HG02759 (cell line): ENCODE results near the gene MRPL9.
"Not testable (repeated sequence)": the region's sequence is repeated elsewhere in the genome, so short reads cannot be mapped to it uniquely, and the experiment has no call there.

Experiments used
- ATAC-seq: cut with Tn5 transposase; IDR thresholded peaks from one replicate; pipeline ENCODE4 v1.9.1; 2021; ENCODE audit warnings: mild to moderate bottlenecking, moderate library complexity; ENCODE audit not compliant: unreplicated experiment

Gene MRPL9

DNA sequence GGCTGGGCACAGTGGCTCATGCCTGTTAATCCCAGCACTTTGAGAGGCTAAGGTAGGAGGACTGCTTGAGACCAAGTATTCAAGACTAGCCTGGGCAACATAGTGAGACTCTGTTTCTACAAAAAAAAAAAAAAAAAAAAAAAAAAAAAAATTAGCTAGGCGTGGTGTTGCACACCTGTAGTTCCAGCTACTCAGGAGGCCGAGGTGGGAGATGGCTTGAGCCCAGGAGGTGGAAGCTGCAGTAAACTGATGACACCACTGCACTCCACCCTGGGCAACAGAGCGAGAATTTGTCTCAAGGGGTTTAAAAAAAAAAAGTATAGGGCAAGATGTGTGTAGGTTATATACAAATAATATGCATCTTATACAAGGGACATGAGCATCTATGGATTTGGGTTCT lies 24.4 kb upstream of the MRPL9 start:
- ATAC-seq = no peak

GRCh38 chr1:151783796-151784195 lies 20.5 kb upstream of the MRPL9 start:
- ATAC-seq = no peak

DNA sequence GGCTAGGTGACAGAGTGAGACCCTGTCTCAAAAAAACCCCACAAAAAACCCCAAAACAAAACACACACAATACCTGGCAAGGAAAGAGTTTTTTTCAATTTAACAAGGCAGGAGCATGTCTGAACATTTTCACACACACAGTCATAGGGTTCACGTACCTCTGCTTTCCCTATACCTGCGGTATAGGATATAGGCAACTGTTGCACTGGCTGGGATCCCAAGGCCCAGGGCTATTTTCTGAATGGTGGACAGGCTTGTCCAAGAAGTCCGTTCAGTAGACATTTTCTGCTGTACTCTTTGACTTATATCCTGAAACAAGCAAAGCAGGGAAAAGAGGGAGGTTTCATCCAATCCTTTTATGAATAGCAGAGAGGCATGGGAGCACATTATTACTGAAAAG lies 19.4 kb upstream of the MRPL9 start:
- no peak for ATAC-seq

GRCh38 chr1:151782026-151782425 lies 18.7 kb upstream of the MRPL9 start:
- ATAC-seq = not testable (repeated sequence)

GRCh38 chr1:151780736-151781135 lies 17.4 kb upstream of the MRPL9 start:
- ATAC-seq = not testable (repeated sequence)

GRCh38 chr1:151779852-151780251 lies 16.6 kb upstream of the MRPL9 start:
- no peak for ATAC-seq

DNA sequence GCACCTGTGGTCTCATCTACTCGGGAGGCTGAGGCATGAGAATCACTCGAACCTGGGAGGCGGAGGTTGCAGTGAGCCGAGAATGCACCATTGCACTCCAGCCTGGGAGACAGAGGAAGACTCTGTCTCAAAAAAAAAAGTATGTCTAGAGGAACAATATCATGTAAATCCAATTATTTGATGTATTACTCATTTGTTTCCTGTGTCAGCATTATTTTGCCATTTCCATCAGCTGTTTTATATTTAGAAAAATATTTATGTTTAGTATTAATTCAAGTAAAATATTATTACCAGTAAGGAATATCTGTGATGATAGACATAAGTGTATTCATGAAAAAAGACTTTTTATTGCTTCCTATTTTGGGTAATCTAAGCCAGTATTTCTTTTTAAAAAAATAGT lies 14.0 kb upstream of the MRPL9 start:
- ATAC-seq = no peak

DNA sequence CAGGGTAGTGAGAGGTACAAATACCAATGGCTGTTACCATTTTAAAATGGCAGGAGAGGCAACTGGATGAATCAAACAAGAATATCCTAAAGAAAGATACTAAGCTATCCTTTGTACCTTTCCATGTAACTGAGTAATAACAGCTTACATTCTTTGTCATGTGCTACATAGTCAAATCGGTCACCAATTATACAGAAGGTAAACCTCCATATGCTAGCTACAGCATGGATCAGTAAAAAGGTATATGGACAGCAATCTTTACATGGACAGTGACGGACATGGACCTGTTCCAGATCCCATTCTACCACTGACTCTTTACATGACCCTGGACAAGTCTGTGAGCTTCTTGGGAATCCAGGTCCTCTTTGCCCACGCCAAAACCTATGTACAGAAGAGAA lies 13.4 kb upstream of the MRPL9 start:
- no peak for ATAC-seq

- no peak for ATAC-seq
These were observed 12.8 kb upstream of the MRPL9 start for GRCh38 chr1:151775894-151776664.

GRCh38 chr1:151774256-151774922 lies 11.1 kb upstream of the MRPL9 start:
- ATAC-seq = no peak

- ATAC-seq = no peak
These were observed 10.4 kb upstream of the MRPL9 start for GRCh38 chr1:151773702-151774101.

- not testable (repeated sequence) for ATAC-seq
These were observed 6.0 kb upstream of the MRPL9 start for GRCh38 chr1:151769270-151769669.

GRCh38 chr1:151768351-151769066 lies 5.2 kb upstream of the MRPL9 start:
- not testable (repeated sequence) for ATAC-seq

DNA sequence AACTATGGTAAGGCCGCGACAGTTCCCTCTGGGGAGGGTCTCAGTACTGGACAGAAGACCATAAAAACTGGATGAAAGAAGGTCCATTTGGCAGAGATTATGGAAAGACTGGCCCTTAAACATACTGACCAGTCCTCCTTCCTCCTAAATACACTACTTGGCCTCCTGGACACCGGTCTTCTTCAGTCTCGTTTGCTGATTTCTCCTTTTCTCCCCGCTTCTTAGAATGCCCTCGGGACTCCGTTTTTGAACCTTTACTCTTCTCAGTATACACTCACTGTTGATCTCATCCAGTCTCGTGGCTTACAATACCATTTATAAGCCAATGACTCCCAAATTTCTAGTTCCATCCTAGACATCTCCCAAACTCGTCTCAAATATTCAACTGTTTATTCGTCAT lies 694 bp upstream of the MRPL9 start:
- ATAC-seq = no peak

DNA sequence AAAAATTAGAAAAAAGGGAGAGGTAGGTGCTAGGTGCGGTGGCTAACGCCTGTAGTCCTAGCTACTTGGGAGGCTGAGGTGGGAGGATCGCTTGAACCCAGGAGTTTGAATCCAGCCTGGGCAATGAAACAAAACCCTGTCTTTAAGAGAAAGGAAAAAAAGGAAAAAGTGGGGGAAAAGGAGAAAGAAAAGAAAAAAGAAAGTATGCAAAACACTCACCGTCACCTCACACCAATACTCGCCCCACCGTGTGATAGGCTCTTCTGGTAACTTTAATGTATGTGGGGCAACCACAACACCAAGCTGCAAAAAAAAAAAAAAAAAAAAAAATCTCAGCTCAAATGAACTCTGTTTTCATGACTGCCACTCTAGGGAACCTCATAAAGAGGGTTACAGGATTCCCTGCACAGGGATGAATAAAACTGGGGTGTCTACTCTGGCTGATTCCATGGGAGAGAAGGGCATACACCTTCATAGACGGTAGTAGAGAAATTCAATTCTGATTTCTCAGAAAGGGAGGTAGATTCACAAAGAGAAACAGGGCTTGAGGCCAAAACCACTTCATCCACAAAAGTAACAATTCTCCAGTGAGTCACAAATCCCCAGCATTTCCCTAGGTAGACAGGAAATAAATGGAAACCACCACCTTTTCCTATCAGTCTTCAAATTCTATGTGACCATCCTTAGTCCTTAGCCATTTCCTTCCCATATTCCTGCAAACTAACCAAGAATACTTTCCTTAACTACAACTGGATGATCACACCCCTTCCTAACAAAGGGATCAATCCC lies 2.5 kb downstream of the MRPL9 start:
- ATAC-seq = no peak

DNA sequence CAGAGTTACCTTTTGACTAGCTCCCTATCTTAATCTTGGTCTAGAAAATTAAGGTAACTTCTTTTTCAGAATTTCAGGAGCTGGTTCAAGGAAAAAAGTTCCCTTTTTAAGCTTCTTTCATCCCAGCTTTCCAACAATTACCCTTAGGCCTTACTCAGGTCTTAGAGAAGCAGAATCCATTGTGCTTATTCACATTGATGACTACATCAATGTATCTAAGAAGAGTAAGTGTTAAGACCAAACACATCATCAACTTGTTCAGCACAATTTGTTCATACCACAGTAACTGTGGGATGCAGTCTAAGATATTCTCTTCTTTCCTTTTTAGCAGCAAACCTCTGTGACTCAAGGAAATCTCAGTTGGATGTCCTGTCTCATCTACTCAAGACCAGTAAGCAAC lies 4.1 kb downstream of the MRPL9 start:
- no peak for ATAC-seq

DNA sequence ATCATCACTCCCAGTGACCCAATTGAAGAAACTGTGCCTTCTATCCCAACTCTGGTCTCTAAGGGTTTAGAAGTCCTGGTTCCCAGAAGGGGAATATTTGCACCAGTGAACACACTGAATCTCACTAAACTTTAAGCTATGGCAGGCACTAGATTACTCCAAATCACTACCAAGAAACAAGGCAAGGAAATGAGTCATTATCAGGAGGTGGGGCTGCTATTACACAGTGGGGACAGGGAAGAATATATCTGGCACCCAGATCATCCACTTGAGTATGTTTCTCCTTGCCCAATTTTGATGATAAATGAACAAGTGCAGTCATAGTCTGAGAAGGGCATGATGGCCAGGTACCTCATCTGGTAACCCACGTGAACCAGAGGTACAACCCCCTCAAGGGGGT lies 7.0 kb downstream of the MRPL9 start:
- ATAC-seq = no peak

GRCh38 chr1:151741516-151741915 lies 21.8 kb downstream of the MRPL9 start:
- no peak for ATAC-seq

DNA sequence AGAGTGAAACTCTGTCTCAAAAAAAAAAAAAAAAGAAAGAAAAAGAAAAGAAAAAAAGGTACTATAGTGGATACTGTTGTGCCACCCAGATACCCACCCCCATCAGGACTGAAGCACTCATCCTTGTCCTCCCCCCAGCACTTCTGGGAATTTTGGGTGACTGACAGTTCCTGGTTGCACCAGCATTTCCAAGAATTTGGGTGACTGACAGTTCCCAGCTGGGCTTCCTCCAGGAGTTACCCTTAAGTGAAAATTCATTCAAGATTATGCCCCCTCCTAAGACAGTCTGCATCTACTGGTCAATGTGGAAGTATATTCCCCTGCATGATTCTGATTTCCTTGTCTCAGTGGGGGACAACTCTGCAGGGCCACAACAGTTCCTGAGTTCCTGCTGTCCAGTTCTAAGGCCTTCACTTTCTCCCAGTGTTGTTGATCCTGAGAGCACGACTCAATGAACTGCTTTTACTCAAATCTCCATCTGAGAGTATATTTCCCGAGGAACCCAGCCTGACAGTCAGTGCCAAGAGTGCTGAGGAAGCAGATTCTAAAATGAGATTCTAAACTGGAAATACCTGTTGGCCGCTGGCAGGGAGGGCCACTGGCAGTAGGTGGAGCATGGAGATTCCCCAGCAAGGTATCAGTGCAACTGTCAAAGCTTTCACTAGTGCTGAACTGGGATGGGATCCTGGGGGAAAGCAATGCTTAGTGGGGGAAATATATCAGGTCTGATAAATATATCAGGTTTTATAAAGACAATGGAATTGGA lies 23.5 kb downstream of the MRPL9 start:
- ATAC-seq = no peak

- ATAC-seq = no peak
These were observed 25.8 kb downstream of the MRPL9 start for GRCh38 chr1:151737479-151737878.
